SK-N-SH (cell line): ENCODE data around the gene IL15RA. TPM values are rescaled to one million over a fixed set of nuclear protein-coding genes. Genes with fewer than 3 reads are reported as not detected.

Experiments used
- CTCF ChIA-PET: fragments of 300-600, 350-600 bp; formaldehyde crosslinking; extraction: SDS; loops from one replicate; lab custom pipeline; 2021; lab: Yijun Ruan, JAX
- POLR2A ChIA-PET: fragments of 350-600 bp; sonication (Branson Sonifier 250); formaldehyde crosslinking; extraction: SDS; loops from one replicate; lab custom pipeline; 2020; ENCODE audit warnings: antibody characterized with exemption, inconsistent platforms; lab: Yijun Ruan, JAX
- DNase-seq: peaks from one replicate; pipeline ENCODE4 v3.0.0; 2012
- H2AFZ ChIP-seq: fragments of 200-600 bp; sonication (generic); 2 replicates; pipeline ENCODE4 v1.8.1; 2016; ENCODE audit warnings: antibody characterized with exemption, mild to moderate bottlenecking, low read depth
- H3F3A ChIP-seq: fragments of 200-600 bp; sonication (generic); replicated peaks from 2 replicates; pipeline ENCODE3; 2016; ENCODE audit warnings: antibody characterized with exemption, mild to moderate bottlenecking; ENCODE audit not compliant: insufficient read depth
- H3K27ac ChIP-seq, 2 experiments: fragments of 200-500 bp in 1 of 2; fragments of 200-600 bp in 1 of 2; sonication (Bioruptor generic) in 1 of 2; sonication (generic), shearing (Covaris generic) in 1 of 2; 2 replicates each; pipeline versions ENCODE4 v1.5.1 to v1.6.1; 2014 to 2016; ENCODE audit warnings: low read depth in 2 of 2, inconsistent platforms in 1 of 2, low read length in 1 of 2, mild to moderate bottlenecking in 1 of 2, mixed read lengths in 1 of 2
- H3K27me3 ChIP-seq: fragments of 200-600 bp; sonication (generic), shearing (Covaris generic); 2 replicates; pipeline ENCODE4 v1.6.1; 2016; ENCODE audit warnings: mixed run types; ENCODE audit not compliant: insufficient read depth
- H3K36me3 ChIP-seq, 2 experiments: fragments of 200-500 bp in 1 of 2; fragments of 200-600 bp in 1 of 2; sonication (Bioruptor generic) in 1 of 2; sonication (generic) in 1 of 2; replicated peaks in 1 of 2; 2 replicates each; pipeline versions ENCODE3 to v1.5.1; 2014 to 2016; ENCODE audit warnings: low read length in 1 of 2, mild to moderate bottlenecking in 1 of 2; ENCODE audit not compliant: insufficient read depth in 2 of 2, control insufficient read depth in 1 of 2
- H3K4me1 ChIP-seq, 2 experiments: fragments of 200-500 bp in 1 of 2; fragments of 200-600 bp in 1 of 2; sonication (Bioruptor generic) in 1 of 2; sonication (generic), shearing (Covaris generic) in 1 of 2; 2 replicates each; pipeline versions ENCODE4 v1.5.1 to v1.6.1; 2014 to 2016; ENCODE audit warnings: low read depth in 1 of 2, low read length in 1 of 2, mixed run types in 1 of 2; ENCODE audit not compliant: insufficient read depth in 2 of 2, control insufficient read depth in 1 of 2
- H3K4me2 ChIP-seq: fragments of 200-600 bp; sonication (generic), shearing (Covaris generic); 2 replicates; pipeline ENCODE4 v1.6.1; 2017; ENCODE audit warnings: mixed run types
- H3K4me3 ChIP-seq, 2 experiments: fragments of 200-500 bp in 1 of 2; fragments of 200-600 bp in 1 of 2; sonication (Bioruptor generic) in 1 of 2; sonication (generic), shearing (Covaris generic) in 1 of 2; 2 replicates each; pipeline versions ENCODE4 v1.5.1 to v1.8.1; 2014 to 2016; ENCODE audit warnings: low read depth in 2 of 2, inconsistent platforms in 1 of 2, low read length in 1 of 2, mild to moderate bottlenecking in 1 of 2, mixed read lengths in 1 of 2, moderate library complexity in 1 of 2
- H3K79me2 ChIP-seq: fragments of 200-600 bp; sonication (generic); 2 replicates; pipeline ENCODE4 v1.8.1; 2017; ENCODE audit warnings: mild to moderate bottlenecking; ENCODE audit not compliant: insufficient read depth
- H3K9ac ChIP-seq: fragments of 200-600 bp; sonication (generic); 2 replicates; pipeline ENCODE4 v1.6.1; 2017; ENCODE audit warnings: mixed run types
- H3K9me2 ChIP-seq: fragments of 200-600 bp; sonication (generic); 2 replicates; pipeline ENCODE4 v1.6.1; 2017; ENCODE audit warnings: mixed run types
- H3K9me3 ChIP-seq: fragments of 200-600 bp; sonication (generic); 2 replicates; pipeline ENCODE4 v1.6.1; 2017; ENCODE audit warnings: mixed run types, mild to moderate bottlenecking, moderate library complexity
- H4K20me1 ChIP-seq: fragments of 200-600 bp; sonication (generic); 2 replicates; pipeline ENCODE4 v1.6.1; 2017; ENCODE audit warnings: mild to moderate bottlenecking, mixed run types; ENCODE audit not compliant: insufficient read depth
- CHD2 ChIP-seq: fragments of 150-350 bp; IDR thresholded peaks from 2 replicates; pipeline ENCODE4 v1.6.1; 2018; ENCODE audit warnings: low read length; ENCODE audit not compliant: partially characterized antibody
- EP300 ChIP-seq, 2 experiments: IDR thresholded peaks; 2 replicates each; pipeline versions ENCODE4 v1.4.0 to v1.6.1; 2012; ENCODE audit warnings: borderline replicate concordance in 1 of 2, low read depth in 1 of 2, low read length in 1 of 2
- EZH2phosphoT487 ChIP-seq: fragments of 200-600 bp; sonication (generic); IDR thresholded peaks from 2 replicates; pipeline ENCODE4 v1.6.1; 2017; ENCODE audit warnings: low read depth, mixed run types, mild to moderate bottlenecking, antibody characterized with exemption, moderate library complexity, borderline replicate concordance
- GABPA ChIP-seq: IDR thresholded peaks from 2 replicates; pipeline ENCODE4 v1.4.0; 2012; ENCODE audit warnings: low read depth, mild to moderate bottlenecking
- GATA2 ChIP-seq: sonication (generic); formaldehyde crosslinking; IDR thresholded peaks from 2 replicates; pipeline ENCODE4 v1.5.0; 2020; ENCODE audit warnings: mild to moderate bottlenecking, missing genetic modification reagents
- PBX3 ChIP-seq: IDR thresholded peaks from 2 replicates; pipeline ENCODE4; 2012
- POLR2AphosphoS5 ChIP-seq: IDR thresholded peaks from 2 replicates; pipeline ENCODE4 v1.6.1; 2012; ENCODE audit warnings: low read depth, low read length
- RAD21 ChIP-seq: IDR thresholded peaks from 2 replicates; pipeline ENCODE4 v1.6.1; 2012; ENCODE audit warnings: mild to moderate bottlenecking, low read length
- RCOR1 ChIP-seq: fragments of 150-350 bp; IDR thresholded peaks from 2 replicates; pipeline ENCODE4 v1.6.1; 2017; ENCODE audit warnings: antibody characterized with exemption, low read length
- SMC3 ChIP-seq: IDR thresholded peaks from 2 replicates; pipeline ENCODE4 v1.6.1; 2012; ENCODE audit warnings: low read depth, low read length, improper control_type of control experiment
- TCF12 ChIP-seq: IDR thresholded peaks from 2 replicates; pipeline ENCODE4 v1.4.0; 2012
- YY1 ChIP-seq: IDR thresholded peaks from 2 replicates; pipeline ENCODE4 v1.4.0; 2012; ENCODE audit warnings: low read depth, mild to moderate bottlenecking
- WGBS: methylation state at CpG from one replicate; pipeline ENCODE4 v1.1.6; 2017; ENCODE audit warnings: low lambda C conversion rate; 5-methylcytosine and 5-hydroxymethylcytosine counted together
- polyA plus RNA-seq, 3 experiments: library from polyadenylated mRNA; depleted of rRNA; stranded (reverse); fragments of >200 nt; gene quantifications; 2 replicates each; pipeline ENCODE4 v1.2.3, GENCODE V29; 2012

The IL15RA gene
- polyA plus RNA-seq, 1 of the 3 experiments (the other 2 are of a cell fraction) = 2.1 TPM

- H3K9me2 ChIP-seq = no peaks in the 10 kb centered on the region
- no peak overlapping the region for H3K9ac ChIP-seq
- H3K79me2 ChIP-seq = no peaks in the 10 kb centered on the region
- H3K4me2 ChIP-seq = no peak overlapping the region
- H3K9me3 ChIP-seq = no peaks in the 10 kb centered on the region
- 36% methylated on average over 2 of the region's 2 CpGs for WGBS
- H3K27me3 ChIP-seq = no peaks in the 10 kb centered on the region
- ChIA-PET CTCF (interaction anchor here (0.7 kb wide), 1 partner anchor 55 kb away, joined by 3 read pairs; no protein-coding TSS in a partner anchor), POLR2A (no interaction called here)
- H3K4me1 ChIP-seq = no peaks in the 10 kb centered on the region
- no peak overlapping the region for H3K27ac ChIP-seq
- H4K20me1 ChIP-seq = no peaks in the 10 kb centered on the region
- H3K36me3 ChIP-seq = no peaks in the 10 kb centered on the region
- no peak for DNase-seq
- H2AFZ ChIP-seq = no peak overlapping the region
- H3F3A ChIP-seq = peaks cover 9% of the 10 kb centered on the region
- TF ChIP-seq GATA2 (CRISPR knock-in tag) = no peak
- no peak for TF ChIP-seq SMC3
- TF ChIP-seq GABPA = no peak
- no peak for TF ChIP-seq CHD2
- no peak for TF ChIP-seq PBX3
- no peak for TF ChIP-seq EZH2phosphoT487
- no peak for TF ChIP-seq RCOR1
- H3K4me3 ChIP-seq = no peak overlapping the region
Observed at GRCh38 chr10:5958077-5958476, 19.3 kb downstream of the IL15RA start.

GRCh38 chr10:5956146-5956936 is 21.0 kb downstream of the IL15RA start:
- Histone ChIP-seq H3K9me2 (no peaks in the 10 kb centered on the region), H3K9ac (no peak overlapping the region), H3K4me1 (no peaks in the 10 kb centered on the region), H3K36me3 (no peaks in the 10 kb centered on the region), H2AFZ (no peak overlapping the region), H3K4me3 (no peak overlapping the region), H3K27ac (no peak overlapping the region), H3K27me3 (no peaks in the 10 kb centered on the region), H3K4me2 (no peak overlapping the region), H3K79me2 (no peaks in the 10 kb centered on the region), H3F3A (peaks cover 9% of the 10 kb centered on the region), H3K9me3 (no peaks in the 10 kb centered on the region), H4K20me1 (no peaks in the 10 kb centered on the region)
- 87% methylated on average over 15 of the region's 17 CpGs for WGBS
- ChIA-PET POLR2A (no interaction called here), CTCF (interaction anchor here (0.9 kb wide), 1 partner anchor 15 kb away, joined by 3 read pairs; no protein-coding TSS in a partner anchor)
- DNase-seq = no peak
- TF ChIP-seq GABPA (no peak), EP300 (IDR thresholded peaks at IDR 0.05; ENCODE audit: borderline replicate concordance in 1 of 2, low read depth in 1 of 2, low read length in 1 of 2) (no peak), EZH2phosphoT487 (no peak), POLR2AphosphoS5 (no peak), YY1 (no peak), TCF12 (no peak), RAD21 (no peak)
